SK-N-SH (cell line): ENCODE measurements around the gene TMEM255B. TPM values are rescaled to one million over a fixed set of nuclear protein-coding genes. Genes with fewer than 3 reads are reported as not detected.

Source experiments
- CTCF ChIA-PET: fragments of 300-600, 350-600 bp; formaldehyde crosslinking; extraction: SDS; loops from one replicate; lab custom pipeline; 2021; lab: Yijun Ruan, JAX
- POLR2A ChIA-PET: fragments of 350-600 bp; sonication (Branson Sonifier 250); formaldehyde crosslinking; extraction: SDS; loops from one replicate; lab custom pipeline; 2020; ENCODE audit warnings: antibody characterized with exemption, inconsistent platforms; lab: Yijun Ruan, JAX
- DNase-seq: peaks from one replicate; pipeline ENCODE4 v3.0.0; 2012
- H2AFZ ChIP-seq: fragments of 200-600 bp; sonication (generic); 2 replicates; pipeline ENCODE4 v1.8.1; 2016; ENCODE audit warnings: antibody characterized with exemption, mild to moderate bottlenecking, low read depth
- H3F3A ChIP-seq: fragments of 200-600 bp; sonication (generic); replicated peaks from 2 replicates; pipeline ENCODE3; 2016; ENCODE audit warnings: antibody characterized with exemption, mild to moderate bottlenecking; ENCODE audit not compliant: insufficient read depth
- H3K27ac ChIP-seq, 2 experiments: fragments of 200-500 bp in 1 of 2; fragments of 200-600 bp in 1 of 2; sonication (Bioruptor generic) in 1 of 2; sonication (generic), shearing (Covaris generic) in 1 of 2; 2 replicates each; pipeline versions ENCODE4 v1.5.1 to v1.6.1; 2014 to 2016; ENCODE audit warnings: low read depth in 2 of 2, inconsistent platforms in 1 of 2, low read length in 1 of 2, mild to moderate bottlenecking in 1 of 2, mixed read lengths in 1 of 2
- H3K27me3 ChIP-seq: fragments of 200-600 bp; sonication (generic), shearing (Covaris generic); 2 replicates; pipeline ENCODE4 v1.6.1; 2016; ENCODE audit warnings: mixed run types; ENCODE audit not compliant: insufficient read depth
- H3K36me3 ChIP-seq, 2 experiments: fragments of 200-500 bp in 1 of 2; fragments of 200-600 bp in 1 of 2; sonication (Bioruptor generic) in 1 of 2; sonication (generic) in 1 of 2; replicated peaks in 1 of 2; 2 replicates each; pipeline versions ENCODE3 to v1.5.1; 2014 to 2016; ENCODE audit warnings: low read length in 1 of 2, mild to moderate bottlenecking in 1 of 2; ENCODE audit not compliant: insufficient read depth in 2 of 2, control insufficient read depth in 1 of 2
- H3K4me1 ChIP-seq, 2 experiments: fragments of 200-500 bp in 1 of 2; fragments of 200-600 bp in 1 of 2; sonication (Bioruptor generic) in 1 of 2; sonication (generic), shearing (Covaris generic) in 1 of 2; 2 replicates each; pipeline versions ENCODE4 v1.5.1 to v1.6.1; 2014 to 2016; ENCODE audit warnings: low read depth in 1 of 2, low read length in 1 of 2, mixed run types in 1 of 2; ENCODE audit not compliant: insufficient read depth in 2 of 2, control insufficient read depth in 1 of 2
- H3K4me2 ChIP-seq: fragments of 200-600 bp; sonication (generic), shearing (Covaris generic); 2 replicates; pipeline ENCODE4 v1.6.1; 2017; ENCODE audit warnings: mixed run types
- H3K4me3 ChIP-seq, 2 experiments: fragments of 200-500 bp in 1 of 2; fragments of 200-600 bp in 1 of 2; sonication (Bioruptor generic) in 1 of 2; sonication (generic), shearing (Covaris generic) in 1 of 2; 2 replicates each; pipeline versions ENCODE4 v1.5.1 to v1.8.1; 2014 to 2016; ENCODE audit warnings: low read depth in 2 of 2, inconsistent platforms in 1 of 2, low read length in 1 of 2, mild to moderate bottlenecking in 1 of 2, mixed read lengths in 1 of 2, moderate library complexity in 1 of 2
- H3K79me2 ChIP-seq: fragments of 200-600 bp; sonication (generic); 2 replicates; pipeline ENCODE4 v1.8.1; 2017; ENCODE audit warnings: mild to moderate bottlenecking; ENCODE audit not compliant: insufficient read depth
- H3K9ac ChIP-seq: fragments of 200-600 bp; sonication (generic); 2 replicates; pipeline ENCODE4 v1.6.1; 2017; ENCODE audit warnings: mixed run types
- H3K9me2 ChIP-seq: fragments of 200-600 bp; sonication (generic); 2 replicates; pipeline ENCODE4 v1.6.1; 2017; ENCODE audit warnings: mixed run types
- H3K9me3 ChIP-seq: fragments of 200-600 bp; sonication (generic); 2 replicates; pipeline ENCODE4 v1.6.1; 2017; ENCODE audit warnings: mixed run types, mild to moderate bottlenecking, moderate library complexity
- H4K20me1 ChIP-seq: fragments of 200-600 bp; sonication (generic); 2 replicates; pipeline ENCODE4 v1.6.1; 2017; ENCODE audit warnings: mild to moderate bottlenecking, mixed run types; ENCODE audit not compliant: insufficient read depth
- EP300 ChIP-seq, 2 experiments: IDR thresholded peaks; 2 replicates each; pipeline versions ENCODE4 v1.4.0 to v1.6.1; 2012; ENCODE audit warnings: borderline replicate concordance in 1 of 2, low read depth in 1 of 2, low read length in 1 of 2
- FOXM1 ChIP-seq: IDR thresholded peaks from 2 replicates; pipeline ENCODE4 v1.4.0; 2012; ENCODE audit warnings: low read depth, mild to moderate bottlenecking
- GATA2 ChIP-seq: sonication (generic); formaldehyde crosslinking; IDR thresholded peaks from 2 replicates; pipeline ENCODE4 v1.5.0; 2020; ENCODE audit warnings: mild to moderate bottlenecking, missing genetic modification reagents
- RAD21 ChIP-seq: IDR thresholded peaks from 2 replicates; pipeline ENCODE4 v1.6.1; 2012; ENCODE audit warnings: mild to moderate bottlenecking, low read length
- TEAD4 ChIP-seq: IDR thresholded peaks from 2 replicates; pipeline ENCODE4 v1.4.0; 2012; ENCODE audit warnings: mild to moderate bottlenecking, borderline replicate concordance; ENCODE audit not compliant: insufficient read depth
- WGBS: methylation state at CpG from one replicate; pipeline ENCODE4 v1.1.6; 2017; ENCODE audit warnings: low lambda C conversion rate; 5-methylcytosine and 5-hydroxymethylcytosine counted together
- polyA plus RNA-seq, 3 experiments: library from polyadenylated mRNA; depleted of rRNA; stranded (reverse); fragments of >200 nt; gene quantifications; 2 replicates each; pipeline ENCODE4 v1.2.3, GENCODE V29; 2012
- TF ChIP-seq, protein P1 (sequence below): IDR thresholded peaks from 2 replicates; pipeline ENCODE4 v1.4.0; 2012; ENCODE audit warnings: low read depth, borderline replicate concordance
- TF ChIP-seq, protein P2 (sequence below): fragments of 150-350 bp; IDR thresholded peaks from 2 replicates; pipeline ENCODE4 v1.6.1; 2016; ENCODE audit warnings: mild to moderate bottlenecking, low read depth, low read length
- TF ChIP-seq, protein P3 (sequence below): fragments of 150-350 bp; IDR thresholded peaks from 2 replicates; pipeline ENCODE4 v1.6.1; 2017; ENCODE audit warnings: antibody characterized with exemption, low read length, low read depth, borderline replicate concordance

Gene TMEM255B
- polyA plus RNA-seq, 1 of the 3 experiments (the other 2 are of a cell fraction), result 14.8 TPM

DNA sequence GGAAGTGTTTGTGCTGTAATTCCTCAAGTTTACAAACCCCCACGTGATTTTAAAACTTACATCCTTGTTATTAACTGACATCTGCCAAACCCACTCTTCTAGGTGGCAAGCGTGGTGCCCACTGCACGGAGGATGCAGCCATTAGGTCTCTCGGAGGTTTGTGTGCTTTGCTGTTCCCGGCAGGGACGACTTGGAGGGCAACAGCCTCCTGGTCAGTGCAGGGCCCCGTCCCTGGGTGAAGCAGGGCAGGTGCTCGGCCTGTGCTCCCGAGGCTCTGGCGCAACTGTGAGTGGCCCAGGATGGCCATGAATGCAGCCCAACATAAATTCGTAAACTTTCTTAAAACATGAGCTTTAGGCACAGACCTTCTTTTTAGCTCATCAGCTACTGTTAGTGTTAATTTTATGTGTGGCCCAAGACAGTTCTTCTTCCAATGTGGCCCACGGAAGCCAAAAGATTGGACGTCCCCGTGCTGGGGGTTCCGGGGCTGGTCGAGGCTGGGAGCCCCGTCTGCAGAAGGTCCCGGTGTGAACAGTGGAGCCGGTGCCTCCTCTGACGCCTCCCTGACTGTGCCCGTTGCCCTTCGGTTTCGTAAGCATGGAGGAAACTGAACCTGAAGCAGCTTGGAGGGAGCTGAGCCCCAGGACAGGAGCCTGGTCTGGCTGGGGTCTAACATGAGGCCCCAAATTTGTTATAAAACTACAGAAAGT is 93.0 kb downstream of the TMEM255B start:
- Histone ChIP-seq H3K27ac (no peak overlapping the region), H3K9ac (no peak overlapping the region), H3K9me3 (no peaks in the 10 kb centered on the region), H3K4me3 (no peak overlapping the region), H2AFZ (no peak overlapping the region), H3K27me3 (no peaks in the 10 kb centered on the region), H3K9me2 (no peaks in the 10 kb centered on the region), H3K4me2 (no peak overlapping the region), H3K36me3 (peaks cover 4 to 10% of the 10 kb centered on the region in 2 experiments), H4K20me1 (peaks cover 66% of the 10 kb centered on the region), H3K79me2 (peaks cover 100% of the 10 kb centered on the region), H3K4me1 (peaks cover 12 to 27% of the 10 kb centered on the region in 2 experiments; a peak in 2 of 4 replicates), H3F3A (peaks cover 13% of the 10 kb centered on the region)
- ChIA-PET POLR2A (no interaction called here), CTCF (no interaction called here)
- 94% methylated on average over 14 of the region's 23 CpGs for WGBS
- DNase-seq, result no peak
- TF ChIP-seq EP300 (IDR thresholded peaks at IDR 0.05; ENCODE audit: borderline replicate concordance in 1 of 2, low read depth in 1 of 2, low read length in 1 of 2) (no peak), GATA2 (no peak)

DNA sequence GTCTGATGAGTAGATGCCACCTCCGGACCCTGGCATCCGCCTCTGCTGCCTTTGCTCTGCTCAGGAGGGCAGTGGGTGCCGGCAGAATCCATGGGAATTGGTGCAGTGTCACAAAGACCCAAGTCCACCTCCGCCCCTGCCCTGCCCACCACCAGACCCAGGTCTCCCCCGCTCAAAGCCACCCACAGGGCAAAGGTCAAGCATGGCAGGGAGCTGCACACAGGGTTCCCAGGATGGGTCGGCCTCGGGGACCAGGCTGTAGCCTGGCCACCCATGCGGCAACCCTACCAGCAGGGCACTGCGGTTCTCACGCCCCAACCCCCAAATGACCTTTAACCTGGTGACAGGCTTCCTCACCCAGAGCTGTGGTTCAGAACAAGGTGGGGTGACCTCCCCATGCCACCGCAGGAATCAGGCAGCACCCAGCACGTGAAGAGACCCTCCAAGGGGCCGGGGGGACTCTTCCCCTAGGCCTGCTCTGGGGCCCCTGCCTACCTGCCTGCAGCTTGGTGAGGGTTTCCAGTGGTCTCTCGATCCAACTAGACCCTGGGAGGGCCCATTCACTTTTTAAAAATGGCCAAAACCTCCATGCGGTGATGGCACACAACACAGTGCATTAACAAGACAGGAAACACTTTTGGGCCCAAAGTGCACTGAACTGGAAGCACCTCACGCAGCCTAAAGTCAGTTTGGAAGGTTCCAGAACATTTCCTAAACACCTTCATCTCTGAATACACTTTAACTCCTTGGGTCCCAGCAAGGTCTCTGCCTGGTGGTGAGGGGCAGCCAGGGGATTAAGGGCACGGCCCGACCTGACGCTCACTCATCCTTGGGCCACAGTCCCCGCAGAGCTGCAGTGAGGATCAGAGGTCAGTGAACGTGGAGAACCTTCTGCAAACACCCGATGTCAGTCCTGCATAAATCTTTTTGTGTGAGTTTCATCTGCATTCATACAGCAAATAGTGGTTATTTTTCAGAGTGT is 93.8 kb downstream of the TMEM255B start:
- POLR2A ChIA-PET, result interaction anchor here (1.6 kb wide), 1 partner anchor 13 kb away, joined by 7 read pairs; no protein-coding TSS in a partner anchor
- H3K36me3 ChIP-seq, result peaks cover under 1 to 10% of the 10 kb centered on the region in 2 experiments

More for the DNA sequence above, 93.8 kb downstream of the TMEM255B start:
- 90% methylated on average over 15 of the region's 22 CpGs for WGBS
- CTCF ChIA-PET, result no interaction called here
- DNase-seq, result no peak
- Histone ChIP-seq H3K9me2 (no peaks in the 10 kb centered on the region), H4K20me1 (peaks cover 75% of the 10 kb centered on the region), H3K4me3 (no peak overlapping the region), H3K9me3 (no peaks in the 10 kb centered on the region), H3K4me1 (peaks cover 12 to 27% of the 10 kb centered on the region in 2 experiments; a peak in 2 of 4 replicates), H3K27ac (peak overlapping the region in 1 of 2 experiments; percentile 4; a peak in 1 of 4 replicates), H3K79me2 (peaks cover 100% of the 10 kb centered on the region), H3K27me3 (no peaks in the 10 kb centered on the region), H3K9ac (no peak overlapping the region), H3F3A (peaks cover 21% of the 10 kb centered on the region), H3K4me2 (no peak overlapping the region), H2AFZ (no peak overlapping the region)
- TF ChIP-seq FOXM1, result no peak
- TF ChIP-seq, protein P1, sequence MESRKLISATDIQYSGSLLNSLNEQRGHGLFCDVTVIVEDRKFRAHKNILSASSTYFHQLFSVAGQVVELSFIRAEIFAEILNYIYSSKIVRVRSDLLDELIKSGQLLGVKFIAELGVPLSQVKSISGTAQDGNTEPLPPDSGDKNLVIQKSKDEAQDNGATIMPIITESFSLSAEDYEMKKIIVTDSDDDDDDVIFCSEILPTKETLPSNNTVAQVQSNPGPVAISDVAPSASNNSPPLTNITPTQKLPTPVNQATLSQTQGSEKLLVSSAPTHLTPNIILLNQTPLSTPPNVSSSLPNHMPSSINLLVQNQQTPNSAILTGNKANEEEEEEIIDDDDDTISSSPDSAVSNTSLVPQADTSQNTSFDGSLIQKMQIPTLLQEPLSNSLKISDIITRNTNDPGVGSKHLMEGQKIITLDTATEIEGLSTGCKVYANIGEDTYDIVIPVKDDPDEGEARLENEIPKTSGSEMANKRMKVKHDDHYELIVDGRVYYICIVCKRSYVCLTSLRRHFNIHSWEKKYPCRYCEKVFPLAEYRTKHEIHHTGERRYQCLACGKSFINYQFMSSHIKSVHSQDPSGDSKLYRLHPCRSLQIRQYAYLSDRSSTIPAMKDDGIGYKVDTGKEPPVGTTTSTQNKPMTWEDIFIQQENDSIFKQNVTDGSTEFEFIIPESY, result no peak
- TF ChIP-seq, protein P2, sequence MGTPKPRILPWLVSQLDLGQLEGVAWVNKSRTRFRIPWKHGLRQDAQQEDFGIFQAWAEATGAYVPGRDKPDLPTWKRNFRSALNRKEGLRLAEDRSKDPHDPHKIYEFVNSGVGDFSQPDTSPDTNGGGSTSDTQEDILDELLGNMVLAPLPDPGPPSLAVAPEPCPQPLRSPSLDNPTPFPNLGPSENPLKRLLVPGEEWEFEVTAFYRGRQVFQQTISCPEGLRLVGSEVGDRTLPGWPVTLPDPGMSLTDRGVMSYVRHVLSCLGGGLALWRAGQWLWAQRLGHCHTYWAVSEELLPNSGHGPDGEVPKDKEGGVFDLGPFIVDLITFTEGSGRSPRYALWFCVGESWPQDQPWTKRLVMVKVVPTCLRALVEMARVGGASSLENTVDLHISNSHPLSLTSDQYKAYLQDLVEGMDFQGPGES, result no peak
- no peak for TF ChIP-seq TEAD4
- TF ChIP-seq, protein P3, sequence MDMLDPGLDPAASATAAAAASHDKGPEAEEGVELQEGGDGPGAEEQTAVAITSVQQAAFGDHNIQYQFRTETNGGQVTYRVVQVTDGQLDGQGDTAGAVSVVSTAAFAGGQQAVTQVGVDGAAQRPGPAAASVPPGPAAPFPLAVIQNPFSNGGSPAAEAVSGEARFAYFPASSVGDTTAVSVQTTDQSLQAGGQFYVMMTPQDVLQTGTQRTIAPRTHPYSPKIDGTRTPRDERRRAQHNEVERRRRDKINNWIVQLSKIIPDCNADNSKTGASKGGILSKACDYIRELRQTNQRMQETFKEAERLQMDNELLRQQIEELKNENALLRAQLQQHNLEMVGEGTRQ, result no peak
- no peak for TF ChIP-seq RAD21
